LNCaP clone FGC (cell line): ENCODE results near the gene FOXP2.
"Not testable (repeated sequence)": the region's sequence is repeated elsewhere in the genome, so short reads cannot be mapped to it uniquely, and the experiment has no call there.

ENCODE experiments used
- DNase-seq: peaks from one replicate; pipeline ENCODE4 v3.0.0-alpha.2; 2011; ENCODE audit warnings: low read depth
- H3K4me3 ChIP-seq: 2 replicates; pipeline ENCODE4 v1.5.1; 2011; ENCODE audit warnings: mild to moderate bottlenecking, low read depth, low read length, control low read depth
- TF ChIP-seq, protein P1 (sequence below): IDR thresholded peaks from 2 replicates; pipeline ENCODE4 v1.5.1; 2012; ENCODE audit warnings: mild to moderate bottlenecking; ENCODE audit not compliant: control insufficient read depth, insufficient read depth; ENCODE audit errors: extremely low read depth

FOXP2 gene

DNA sequence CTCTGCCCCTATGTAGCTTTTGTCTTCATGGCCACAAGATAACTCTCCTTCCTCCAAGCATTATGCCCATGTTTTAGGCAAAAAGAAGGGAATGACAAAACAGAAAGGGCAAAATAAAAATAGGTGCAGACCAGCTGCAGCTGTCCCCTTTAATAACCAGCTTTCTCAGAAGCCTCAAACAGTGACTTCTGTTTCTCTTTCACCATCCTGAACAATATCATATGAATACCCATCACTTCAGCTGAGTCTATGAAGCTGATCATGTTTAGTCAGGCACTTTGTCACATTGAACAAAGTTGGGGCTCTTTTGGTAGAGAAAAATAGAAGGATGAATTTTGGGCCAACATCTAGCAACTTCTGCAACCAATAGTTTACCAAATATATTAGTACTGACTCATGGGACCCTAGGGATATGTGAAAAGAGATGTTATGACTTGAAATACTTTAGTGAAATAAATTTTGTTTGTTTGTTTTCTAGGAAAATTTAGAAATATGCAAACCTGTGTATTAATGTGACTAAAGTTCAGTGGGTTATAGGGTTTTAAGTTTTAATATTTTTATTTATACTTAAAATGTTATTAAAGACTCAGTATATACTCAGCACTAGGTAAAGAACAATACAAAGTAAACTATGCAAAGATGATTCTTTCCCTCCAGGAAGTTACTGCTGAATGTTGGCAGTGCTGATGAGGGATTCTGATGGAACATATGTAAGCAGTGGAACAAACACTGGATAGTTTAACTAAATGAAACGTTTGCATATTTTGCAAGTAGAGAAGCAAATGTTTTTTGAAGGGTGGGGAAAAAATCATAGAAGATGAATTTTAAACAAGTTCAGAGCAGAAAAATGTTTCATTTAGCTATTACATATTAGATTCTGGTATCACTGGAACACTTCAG, 133.7 kb downstream of the FOXP2 start:
- no peak for DNase-seq
- TF ChIP-seq, protein P1, sequence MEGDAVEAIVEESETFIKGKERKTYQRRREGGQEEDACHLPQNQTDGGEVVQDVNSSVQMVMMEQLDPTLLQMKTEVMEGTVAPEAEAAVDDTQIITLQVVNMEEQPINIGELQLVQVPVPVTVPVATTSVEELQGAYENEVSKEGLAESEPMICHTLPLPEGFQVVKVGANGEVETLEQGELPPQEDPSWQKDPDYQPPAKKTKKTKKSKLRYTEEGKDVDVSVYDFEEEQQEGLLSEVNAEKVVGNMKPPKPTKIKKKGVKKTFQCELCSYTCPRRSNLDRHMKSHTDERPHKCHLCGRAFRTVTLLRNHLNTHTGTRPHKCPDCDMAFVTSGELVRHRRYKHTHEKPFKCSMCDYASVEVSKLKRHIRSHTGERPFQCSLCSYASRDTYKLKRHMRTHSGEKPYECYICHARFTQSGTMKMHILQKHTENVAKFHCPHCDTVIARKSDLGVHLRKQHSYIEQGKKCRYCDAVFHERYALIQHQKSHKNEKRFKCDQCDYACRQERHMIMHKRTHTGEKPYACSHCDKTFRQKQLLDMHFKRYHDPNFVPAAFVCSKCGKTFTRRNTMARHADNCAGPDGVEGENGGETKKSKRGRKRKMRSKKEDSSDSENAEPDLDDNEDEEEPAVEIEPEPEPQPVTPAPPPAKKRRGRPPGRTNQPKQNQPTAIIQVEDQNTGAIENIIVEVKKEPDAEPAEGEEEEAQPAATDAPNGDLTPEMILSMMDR = no peak
- H3K4me3 ChIP-seq = no peak overlapping the region

DNA sequence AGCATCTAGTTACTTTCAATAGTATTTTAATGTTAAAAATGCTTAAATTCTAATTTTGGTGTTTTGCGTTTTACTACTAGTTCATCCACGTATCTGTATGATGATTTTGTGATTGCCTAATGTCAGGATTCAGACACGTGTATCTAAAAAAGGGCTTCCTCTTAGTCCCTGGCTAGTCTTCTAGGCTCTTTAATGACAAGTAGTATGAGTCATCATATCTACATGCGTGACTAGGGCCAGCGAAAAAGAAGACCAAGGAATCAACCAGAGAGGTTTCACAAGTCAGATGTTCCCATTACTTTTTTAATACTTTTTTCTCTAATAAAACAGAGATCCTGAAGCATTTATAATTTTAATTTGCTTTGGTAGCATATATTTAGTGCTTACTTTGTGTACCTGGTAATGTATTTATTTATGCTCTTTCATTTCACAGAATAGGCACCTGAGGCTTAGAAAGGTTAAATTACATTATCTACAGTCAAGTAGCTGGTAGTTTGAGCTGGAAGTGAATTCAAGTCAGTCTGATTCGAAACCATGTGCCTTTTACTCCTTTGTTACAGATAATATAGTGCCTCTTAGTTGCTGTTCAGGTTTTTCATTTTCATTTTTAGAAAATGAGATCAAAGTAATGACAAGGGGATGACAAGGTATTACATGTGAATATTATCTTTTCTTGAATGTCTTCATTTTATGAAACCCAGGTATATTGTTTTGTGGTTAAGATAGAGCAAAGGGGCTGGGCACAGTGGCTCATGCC, 140.3 kb downstream of the FOXP2 start:
- TF ChIP-seq, protein P1 = no peak
- no peak overlapping the region for H3K4me3 ChIP-seq
- DNase-seq = no peak

DNA sequence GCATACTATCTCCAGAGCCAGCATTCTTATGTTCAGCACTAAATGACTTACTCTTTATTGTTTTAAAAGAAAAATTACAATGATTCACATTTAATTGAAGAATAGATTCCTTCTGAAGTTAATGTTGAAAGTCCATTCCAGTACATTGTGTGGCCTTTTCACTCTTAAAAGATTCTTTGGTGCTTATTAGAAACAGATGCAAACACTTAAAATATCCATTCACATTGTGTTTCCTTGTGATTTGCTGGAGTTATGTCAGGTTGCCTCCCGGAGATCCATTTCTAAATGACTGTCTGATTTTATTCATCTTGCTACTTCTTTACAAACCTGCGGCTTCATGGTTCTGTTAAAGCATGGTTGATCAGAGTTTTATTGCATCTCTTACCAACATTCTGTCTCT, 152.8 kb downstream of the FOXP2 start:
- H3K4me3 ChIP-seq = no peak overlapping the region
- TF ChIP-seq, protein P1 = no peak
- DNase-seq = no peak

DNA sequence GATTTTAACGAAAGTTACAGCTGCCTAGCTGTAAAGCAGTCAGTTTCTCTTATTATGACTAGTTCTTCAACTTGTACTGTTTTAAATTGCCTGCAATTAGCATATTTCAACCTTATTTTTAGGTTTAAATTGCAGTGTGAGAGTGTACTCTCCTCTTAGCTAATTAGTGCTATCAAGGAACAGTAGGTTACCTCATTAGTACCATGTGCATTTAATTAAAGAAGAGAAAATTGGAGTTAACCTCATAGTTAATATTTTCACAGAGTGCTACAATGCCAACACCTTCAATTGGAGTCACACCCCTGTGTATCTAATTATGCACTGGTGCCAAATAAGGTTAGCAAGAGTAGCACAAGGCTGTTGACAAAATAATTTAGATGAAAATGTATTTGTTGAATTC, 154.6 kb downstream of the FOXP2 start:
- no peak overlapping the region for H3K4me3 ChIP-seq
- DNase-seq = no peak
- TF ChIP-seq, protein P1 = no peak

DNA sequence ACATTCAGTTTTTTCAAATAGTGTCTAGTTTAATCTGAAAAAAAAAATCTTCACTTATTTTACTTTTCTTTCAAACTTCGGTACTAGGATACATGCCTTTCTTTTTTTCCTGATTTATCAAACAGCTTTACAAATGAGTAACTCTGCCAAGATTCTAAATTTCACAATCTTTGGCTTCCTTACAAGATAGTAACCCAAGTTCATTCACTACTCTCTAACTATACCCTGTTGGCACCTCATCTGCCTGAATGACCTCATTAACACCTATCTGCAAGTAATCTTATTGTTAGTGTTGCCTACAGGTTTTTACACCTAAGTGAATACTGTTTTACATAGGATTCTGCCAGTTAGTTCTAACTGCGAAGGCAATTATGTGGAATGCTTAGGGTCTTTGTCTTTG, 159.8 kb downstream of the FOXP2 start:
- DNase-seq = no peak
- TF ChIP-seq, protein P1 = no peak
- H3K4me3 ChIP-seq = no peak overlapping the region

DNA sequence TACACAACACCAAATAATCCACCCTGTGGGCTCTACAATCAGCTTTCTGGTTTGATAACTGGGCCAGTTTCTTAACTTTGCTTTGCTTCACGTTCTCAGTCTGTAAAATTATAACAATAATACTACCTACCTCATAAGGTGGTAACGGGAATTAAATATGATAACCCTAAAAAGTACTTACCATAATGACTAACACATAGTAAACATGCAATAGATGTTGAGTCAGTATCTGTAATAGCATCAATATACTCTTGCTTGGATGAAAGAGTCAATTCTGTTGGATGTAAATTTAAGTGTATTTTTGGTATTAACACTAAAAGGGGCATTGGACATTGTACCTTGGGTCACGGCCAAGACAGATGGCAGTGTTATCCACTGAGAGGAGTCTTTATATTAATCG, 160.5 kb downstream of the FOXP2 start:
- no peak overlapping the region for H3K4me3 ChIP-seq
- TF ChIP-seq, protein P1 = no peak
- no peak for DNase-seq

DNA sequence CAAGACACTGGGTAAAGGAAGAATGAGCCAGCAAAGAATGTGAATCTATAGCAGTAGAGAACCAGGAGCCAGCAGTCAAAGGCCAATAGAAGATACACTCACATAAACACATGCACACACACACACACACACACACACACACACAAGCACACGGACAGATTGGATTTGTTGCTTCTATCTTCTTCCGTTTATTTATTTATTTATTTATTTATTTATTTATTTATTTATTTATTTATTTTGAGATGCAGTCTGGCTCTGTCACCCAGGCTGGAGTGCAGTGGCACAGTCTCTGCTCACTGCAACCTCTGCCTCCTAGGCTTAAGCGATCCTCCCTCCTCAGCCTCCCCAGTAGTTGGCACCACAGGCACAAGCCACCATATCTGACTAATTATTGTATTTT, 166.3 kb downstream of the FOXP2 start:
- H3K4me3 ChIP-seq, DNase-seq: not testable (repeated sequence)
